HG03521 (cell line): Measurements from ENCODE around the gene VEGFC.

ENCODE experiments used
- ATAC-seq: cut with Tn5 transposase; IDR thresholded peaks from one replicate; pipeline ENCODE4 v1.9.1; 2021; ENCODE audit warnings: mild to moderate bottlenecking, moderate library complexity; ENCODE audit not compliant: unreplicated experiment

Gene VEGFC

DNA sequence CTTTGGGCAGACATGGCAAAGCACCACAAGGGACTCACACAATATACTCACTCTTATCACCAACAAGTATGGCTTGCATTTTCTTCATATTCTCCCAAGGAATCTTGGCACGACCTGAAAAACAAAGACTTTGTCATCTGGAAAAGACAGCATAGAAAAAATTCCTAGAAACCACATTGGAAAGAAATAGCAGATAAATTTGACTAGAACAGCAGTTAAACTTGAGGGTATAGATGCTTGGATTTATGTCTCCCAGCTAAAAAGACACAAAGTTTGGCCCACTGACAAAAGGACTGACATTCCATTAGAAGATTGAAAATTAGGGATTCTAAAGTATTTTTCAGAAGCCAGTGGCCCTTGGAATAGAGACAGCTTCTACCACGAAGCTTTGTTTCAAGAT is 6.9 kb upstream of the VEGFC start:
- no peak for ATAC-seq

DNA sequence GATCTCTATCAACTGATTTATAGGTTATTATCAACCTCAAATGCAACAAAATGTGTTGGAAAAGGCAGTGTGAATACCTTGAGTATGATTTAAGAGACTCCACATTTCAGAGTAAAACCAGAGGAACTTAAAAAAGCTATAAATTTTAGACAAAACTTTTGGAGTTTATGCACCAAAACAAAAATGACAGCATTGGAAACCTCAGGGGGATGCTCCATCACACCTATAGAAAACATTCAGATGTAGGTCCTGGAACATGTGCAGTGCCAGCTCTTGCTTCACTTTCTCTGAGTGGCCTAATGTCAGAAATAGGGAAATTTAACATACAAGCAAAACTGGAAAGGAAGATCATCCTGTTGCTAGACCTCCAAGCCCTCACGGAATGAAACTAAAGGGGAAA is 5.8 kb upstream of the VEGFC start:
- ATAC-seq: no peak

GRCh38 chr4:176795441-176795840 is 2.7 kb upstream of the VEGFC start:
- no peak for ATAC-seq

- no peak for ATAC-seq
Measured at GRCh38 chr4:176794651-176795050, 1.9 kb upstream of the VEGFC start.

DNA sequence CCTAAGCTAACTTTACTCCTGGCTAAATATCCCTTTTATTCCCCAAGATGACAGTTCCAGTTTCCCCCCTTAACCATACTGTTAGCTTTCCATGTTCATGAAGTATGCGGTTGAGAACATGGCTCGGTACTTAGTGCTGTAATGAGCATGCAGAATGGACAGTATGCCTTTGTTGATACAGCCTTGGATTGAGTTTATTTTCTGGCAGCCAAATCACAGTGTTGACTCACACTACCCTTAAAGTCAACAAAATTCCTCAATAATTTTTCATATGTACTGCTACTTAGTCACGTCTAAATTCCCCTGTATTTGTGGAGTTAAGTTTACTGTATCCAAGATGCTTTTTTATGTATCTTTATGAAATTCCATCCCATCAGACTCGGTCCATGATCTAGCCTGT is 1.4 kb upstream of the VEGFC start:
- ATAC-seq: no peak

GRCh38 chr4:176793060-176793605 is 411 bp upstream of the VEGFC start:
- no peak for ATAC-seq

DNA sequence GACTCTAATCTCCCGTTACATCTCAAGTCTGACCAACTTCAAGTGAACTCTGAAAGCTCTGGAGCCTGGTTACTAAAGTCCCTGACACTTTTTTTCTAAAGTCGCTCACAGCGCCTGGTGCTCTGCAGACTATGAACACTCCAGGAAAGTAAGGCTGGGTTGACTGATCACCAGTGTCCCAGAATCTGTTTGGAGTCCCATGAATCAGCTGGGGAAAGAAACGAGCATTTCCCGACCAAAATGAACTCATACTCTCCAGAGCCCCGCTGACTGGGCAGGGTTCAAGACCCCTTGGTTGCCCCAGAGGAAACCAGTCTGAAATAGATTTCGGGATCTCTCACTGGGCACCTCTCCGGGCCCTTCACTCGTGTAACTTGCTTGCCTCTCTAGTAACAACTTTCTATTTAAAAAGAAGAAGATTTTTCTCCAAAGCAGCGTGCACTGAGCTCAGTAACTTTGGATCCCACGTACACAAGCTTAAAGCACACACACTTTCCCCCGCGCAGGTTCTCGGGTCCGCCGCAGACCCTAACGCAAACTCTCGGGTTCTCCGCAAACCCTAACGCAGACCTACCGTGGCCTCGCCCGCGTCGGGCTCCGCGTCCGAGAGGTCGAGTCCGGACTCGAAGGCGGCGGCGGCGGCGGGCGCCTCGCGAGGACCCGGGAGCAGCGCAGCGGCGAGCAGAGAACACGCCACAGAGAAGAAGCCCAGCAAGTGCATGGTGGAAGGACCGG is 964 bp downstream of the VEGFC start:
- ATAC-seq: peak; percentile 40

DNA sequence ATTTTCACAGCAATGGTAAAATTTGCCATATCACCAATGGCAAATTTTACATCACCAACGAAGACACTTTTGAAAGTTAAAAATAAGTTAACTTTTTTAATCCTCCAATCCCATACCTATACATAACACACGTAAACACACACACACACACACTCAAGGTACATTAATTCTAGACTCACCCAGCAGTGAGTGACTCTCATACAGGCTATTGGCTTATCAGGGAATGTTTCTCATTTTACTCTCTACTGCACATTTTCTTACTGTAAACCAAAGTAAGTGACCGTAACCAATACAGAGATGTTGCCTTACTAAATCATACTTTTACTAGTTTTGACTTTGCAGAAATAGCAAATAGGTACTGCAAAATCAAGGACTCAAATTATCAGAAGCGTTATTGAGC is 2.3 kb downstream of the VEGFC start:
- no peak for ATAC-seq

DNA sequence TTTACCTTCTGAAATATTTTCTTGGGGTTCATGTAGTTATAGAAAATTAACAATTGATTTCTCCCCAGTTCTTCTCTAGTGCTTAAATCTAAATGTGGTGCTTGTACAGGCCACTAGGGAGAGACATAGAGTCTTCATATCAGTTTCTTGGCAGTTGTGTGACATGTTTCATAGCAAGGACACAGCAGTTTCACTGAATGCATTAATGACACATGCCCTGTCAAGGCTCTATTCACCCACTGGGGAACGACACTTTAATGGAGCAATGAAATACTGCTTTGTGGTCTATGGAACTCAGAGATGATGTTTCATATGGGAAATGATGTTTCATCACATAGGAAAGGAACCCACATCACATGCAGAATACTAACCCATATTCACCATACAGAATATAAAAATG is 2.8 kb downstream of the VEGFC start:
- peak; percentile 56 for ATAC-seq

DNA sequence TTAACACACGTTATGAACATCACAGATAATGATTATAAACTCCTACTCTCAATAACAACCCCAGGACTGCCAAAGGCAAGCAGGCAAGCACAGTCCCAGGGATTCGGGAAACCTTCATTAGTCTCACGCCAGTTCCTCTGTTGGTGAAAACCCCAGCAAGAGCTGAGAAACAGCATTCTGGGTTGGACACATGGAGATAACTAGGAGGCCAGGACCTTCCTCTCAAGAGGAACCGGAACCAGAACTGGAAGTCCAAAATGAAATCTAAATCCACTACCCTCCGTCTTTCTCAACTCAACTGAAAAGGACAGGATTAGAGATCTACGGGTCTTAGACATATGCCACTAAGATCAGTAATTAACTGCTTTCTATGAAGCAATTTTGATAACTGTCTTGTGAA is 3.8 kb downstream of the VEGFC start:
- no peak for ATAC-seq

GRCh38 chr4:176788248-176788647 is 4.5 kb downstream of the VEGFC start:
- no peak for ATAC-seq

GRCh38 chr4:176784816-176785215 is 7.9 kb downstream of the VEGFC start:
- no peak for ATAC-seq

DNA sequence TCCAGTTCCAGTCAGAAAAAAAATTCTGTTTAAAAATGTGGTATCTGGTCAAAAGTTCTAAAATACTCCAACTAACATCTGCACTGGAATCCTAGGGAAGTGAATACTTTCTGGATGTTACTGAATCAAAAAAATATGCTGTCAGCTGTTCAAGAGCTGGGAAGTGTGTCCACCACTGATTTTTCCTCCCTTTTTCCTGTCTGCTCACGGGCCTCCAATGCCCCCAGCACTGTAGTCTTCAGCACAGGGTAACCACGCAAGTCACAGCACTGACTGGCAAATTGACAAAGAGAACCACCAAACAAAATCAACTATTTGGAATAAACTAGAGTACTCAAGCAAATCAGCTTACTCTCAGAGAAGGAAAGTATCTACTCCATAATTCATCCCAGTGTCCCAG is 9.9 kb downstream of the VEGFC start:
- ATAC-seq: no peak

- no peak for ATAC-seq
Measured at GRCh38 chr4:176782191-176782590, 10.5 kb downstream of the VEGFC start.

DNA sequence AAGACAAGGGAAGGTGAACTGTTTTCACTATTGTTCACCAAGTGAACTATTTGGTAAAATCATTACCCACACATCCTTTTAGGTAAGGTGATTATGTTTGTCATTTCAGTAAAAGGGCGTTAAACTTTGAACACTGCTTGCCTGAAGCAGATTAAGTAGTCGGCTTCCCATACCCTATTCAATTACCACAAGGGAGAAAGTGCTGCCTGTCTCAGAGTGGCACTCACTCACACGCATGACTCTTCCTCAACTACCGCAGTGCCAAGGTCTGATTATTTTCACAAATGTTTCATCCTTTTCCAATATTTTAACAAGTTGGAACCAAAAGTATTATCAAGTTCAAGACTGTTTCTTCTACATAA is 11.0 kb downstream of the VEGFC start:
- no peak for ATAC-seq

DNA sequence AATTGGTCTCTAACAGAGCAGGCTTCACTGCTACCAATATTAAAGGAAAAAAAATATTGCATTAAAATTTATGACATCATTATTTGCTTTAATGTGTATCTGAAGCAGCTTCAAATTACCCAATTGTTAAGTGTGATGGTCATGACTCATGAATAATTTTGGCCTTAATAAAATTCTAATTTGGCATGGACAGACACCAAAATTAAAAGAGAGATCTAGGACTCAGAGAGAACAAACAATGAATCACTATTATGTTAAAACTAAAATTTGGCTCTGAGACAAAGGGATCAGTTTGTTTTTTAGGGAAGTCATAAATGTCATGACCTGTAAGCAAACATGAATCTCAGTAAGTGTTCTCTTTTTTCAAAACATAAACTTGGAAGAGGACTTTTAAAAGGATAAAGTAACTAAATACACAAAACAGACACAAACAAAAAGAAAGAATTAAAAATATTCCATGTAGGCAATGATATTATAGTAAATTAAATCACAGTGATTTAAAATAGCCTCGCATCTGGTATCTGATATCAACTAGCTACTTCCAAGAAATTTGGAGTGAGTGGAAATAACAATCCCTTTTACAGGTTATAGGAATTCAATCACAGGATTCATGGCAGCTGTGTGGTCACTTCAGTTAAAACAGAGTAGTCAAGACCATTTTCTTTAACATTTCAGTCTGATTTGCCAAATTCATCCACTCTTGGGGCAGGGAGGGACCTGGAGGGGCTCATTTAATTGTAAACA is 11.6 kb downstream of the VEGFC start:
- ATAC-seq: no peak

DNA sequence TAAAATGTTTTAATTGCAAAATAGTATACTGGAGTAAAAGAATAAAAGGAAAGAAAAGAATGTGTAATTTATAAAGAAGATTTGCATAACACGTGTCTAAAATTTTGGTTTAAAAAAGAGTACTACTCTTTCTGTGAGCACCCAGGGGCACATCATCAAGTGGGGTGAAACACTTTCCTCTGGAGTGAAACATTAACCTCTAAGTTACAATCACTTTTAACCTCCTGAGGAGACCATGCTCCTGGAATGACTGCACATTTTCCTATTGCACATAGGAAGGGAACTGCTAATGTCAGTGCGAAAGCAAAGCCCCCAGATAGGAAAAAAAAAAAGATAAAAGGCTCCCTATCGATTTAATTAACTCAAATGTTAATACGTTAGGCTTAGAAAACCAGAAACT is 13.3 kb downstream of the VEGFC start:
- ATAC-seq: no peak

DNA sequence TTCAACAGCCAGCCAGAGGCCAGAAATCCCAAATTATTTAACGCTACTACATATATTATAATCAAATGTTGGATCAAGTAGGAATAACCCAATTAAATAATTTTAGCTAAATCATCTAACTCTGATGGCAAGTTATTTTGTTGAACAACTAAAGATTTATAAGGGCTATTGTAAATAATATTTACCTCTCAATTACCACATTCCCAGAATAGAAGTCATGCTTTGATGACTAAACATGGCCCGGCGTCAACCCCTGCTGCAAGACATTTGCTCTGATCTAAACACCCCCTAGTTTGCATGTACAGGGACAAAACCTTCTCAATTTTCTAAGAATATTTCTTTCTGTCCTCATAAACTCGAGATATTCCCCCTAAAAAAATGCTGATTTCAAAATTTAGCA is 14.2 kb downstream of the VEGFC start:
- no peak for ATAC-seq

GRCh38 chr4:176778063-176778462 is 14.7 kb downstream of the VEGFC start:
- ATAC-seq: no peak

- no peak for ATAC-seq
Measured at GRCh38 chr4:176775338-176775737, 17.4 kb downstream of the VEGFC start.

- ATAC-seq: no peak
Measured at GRCh38 chr4:176774852-176775251, 17.9 kb downstream of the VEGFC start.

GRCh38 chr4:176769514-176769913 is 23.2 kb downstream of the VEGFC start:
- no peak for ATAC-seq
